ENCODE measurements around the gene STK32C.
"Not testable (repeated sequence)": the region's sequence is repeated elsewhere in the genome, so short reads cannot be mapped to it uniquely, and the experiment has no call there.

The STK32C gene

DNA sequence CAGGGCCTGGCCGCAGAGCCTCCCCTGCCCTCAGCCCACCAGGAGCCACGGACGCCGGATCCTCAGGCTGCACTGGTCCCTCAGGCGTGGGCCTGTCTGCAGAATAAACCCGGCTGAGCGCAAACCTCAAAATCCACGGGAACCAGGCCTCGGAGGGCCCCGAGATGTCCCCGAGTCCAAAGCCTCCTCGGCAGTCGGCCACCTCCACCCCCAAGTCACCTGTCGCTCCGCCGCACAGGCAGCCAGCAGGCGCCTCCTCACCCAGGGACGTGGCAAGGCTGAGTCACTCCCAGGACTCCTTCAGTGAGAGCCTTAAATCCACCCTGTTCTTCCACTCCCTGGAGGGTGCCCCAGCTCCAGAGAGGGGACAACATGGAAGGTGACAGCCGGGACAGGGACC is 33.2 kb downstream of the STK32C start:
- Histone ChIP-seq H3K36me3 (ENCODE audit: insufficient read depth, low read length) (no peaks in the 10 kb centered on the region), H3K9ac (ENCODE audit: low read depth, low read length) (no peak overlapping the region), H3K4me3 (ENCODE audit: low read length) (no peak overlapping the region), H3K27ac (ENCODE audit: low read depth, low read length) (no peak overlapping the region), H3K9me3 (ENCODE audit: insufficient read depth, low read depth, low read length) (no peaks in the 10 kb centered on the region), H3K4me1 (ENCODE audit: insufficient read depth, low read length) (no peaks in the 10 kb centered on the region), H3K27me3 (ENCODE audit: insufficient read depth, low read length) (no peaks in the 10 kb centered on the region)
- 95% methylated on average over 19 of the region's 19 CpGs for WGBS

DNA sequence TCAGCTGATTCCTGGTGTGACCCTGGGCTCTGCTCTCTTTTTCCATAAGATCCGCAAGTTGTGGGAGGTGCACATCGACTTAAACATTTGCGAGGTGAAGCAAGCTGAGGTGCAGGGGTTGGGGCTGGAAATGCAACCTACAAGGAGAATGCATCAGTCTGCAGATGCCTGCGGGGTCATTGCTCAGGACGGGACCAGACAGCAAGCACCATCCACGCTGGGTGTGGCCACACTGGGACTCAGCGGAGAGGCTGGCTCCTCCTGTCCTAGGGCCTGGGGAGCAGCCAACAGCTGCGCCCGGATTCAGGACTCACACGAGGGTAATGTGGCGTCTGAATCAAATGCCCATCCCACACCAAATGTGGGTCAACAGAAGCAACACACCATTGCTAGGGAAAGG is 33.8 kb downstream of the STK32C start:
- H3K27ac ChIP-seq (ENCODE audit: low read depth, low read length) = no peak overlapping the region
- no peaks in the 10 kb centered on the region for H3K9me3 ChIP-seq (ENCODE audit: insufficient read depth, low read depth, low read length)
- no peaks in the 10 kb centered on the region for H3K4me1 ChIP-seq (ENCODE audit: insufficient read depth, low read length)
- 91% methylated on average over 11 of the region's 11 CpGs for WGBS
- H3K36me3 ChIP-seq (ENCODE audit: insufficient read depth, low read length) = no peaks in the 10 kb centered on the region
- H3K27me3 ChIP-seq (ENCODE audit: insufficient read depth, low read length) = no peaks in the 10 kb centered on the region
- no peak overlapping the region for H3K9ac ChIP-seq (ENCODE audit: low read depth, low read length)
- H3K4me3 ChIP-seq (ENCODE audit: low read length) = no peak overlapping the region

DNA sequence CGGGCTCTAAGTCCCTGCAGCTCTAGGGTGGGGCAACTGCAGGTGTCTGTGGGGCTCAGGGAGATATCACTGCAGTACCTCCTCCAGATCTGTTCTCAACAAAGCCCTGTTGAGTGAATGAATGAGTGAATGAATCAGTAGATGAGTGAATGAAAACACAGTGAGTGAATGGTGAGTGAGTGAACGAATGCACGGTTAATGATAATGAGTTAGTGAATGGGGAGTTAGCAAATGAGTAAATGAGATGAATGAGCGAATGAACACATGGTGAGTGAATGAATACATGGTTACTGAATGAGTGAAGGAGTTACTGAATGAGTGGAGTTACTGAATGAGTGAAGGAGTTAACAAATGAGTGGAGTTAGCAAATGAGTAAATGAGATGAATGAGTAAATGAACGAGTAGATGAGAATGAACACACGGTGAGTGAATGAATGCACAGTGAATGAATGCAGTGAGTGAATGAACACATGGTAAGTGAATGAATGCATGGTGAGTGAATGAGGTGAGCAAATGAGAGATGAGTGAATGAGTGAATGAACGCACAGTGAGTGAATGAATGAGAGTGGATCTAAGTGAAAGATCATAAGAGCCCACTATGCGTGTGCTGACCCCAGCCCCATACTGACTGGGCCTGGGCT is 34.3 kb downstream of the STK32C start:
- 92% methylated on average over 8 of the region's 8 CpGs for WGBS
- H3K4me1 ChIP-seq (ENCODE audit: insufficient read depth, low read length) = no peaks in the 10 kb centered on the region

DNA sequence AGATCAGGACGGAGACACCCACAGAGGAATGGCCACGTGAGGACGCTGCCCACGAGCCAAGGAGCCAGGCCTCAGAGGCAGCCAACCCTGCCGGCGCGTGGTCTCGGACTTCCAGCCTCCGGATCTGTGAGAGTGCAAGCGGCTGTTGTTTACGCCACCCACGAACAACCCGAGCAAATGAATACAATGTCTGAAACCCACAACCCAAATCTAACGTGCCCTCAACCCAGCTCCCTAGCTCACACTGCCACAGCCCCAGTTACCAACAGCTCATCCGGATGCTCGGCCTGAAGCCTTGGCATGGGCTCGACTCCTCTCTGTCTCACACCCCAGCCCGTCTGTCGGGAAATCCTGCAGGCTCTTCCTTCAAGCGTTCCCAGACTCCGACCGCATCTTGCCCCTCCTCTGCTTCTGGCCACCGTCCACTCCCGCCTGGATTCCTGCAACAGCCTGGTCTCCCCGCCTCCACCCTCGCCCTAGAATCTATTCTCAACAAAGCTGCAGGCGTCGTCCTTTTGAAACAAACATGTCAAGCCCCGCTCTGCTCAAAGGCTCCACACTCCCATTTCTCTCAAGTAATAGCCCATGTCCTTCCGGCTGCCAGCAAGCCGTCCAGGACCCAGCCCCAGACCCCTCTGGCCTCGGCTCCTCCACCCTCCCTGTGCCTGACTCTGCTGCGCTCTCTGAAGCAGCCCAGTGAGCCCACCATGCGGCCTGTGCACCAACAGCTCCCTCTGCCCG is 35.3 kb downstream of the STK32C start:
- H3K27ac ChIP-seq (ENCODE audit: low read depth, low read length) = no peak overlapping the region
- no peaks in the 10 kb centered on the region for H3K27me3 ChIP-seq (ENCODE audit: insufficient read depth, low read length)
- no peaks in the 10 kb centered on the region for H3K36me3 ChIP-seq (ENCODE audit: insufficient read depth, low read length)
- 90% methylated on average over 35 of the region's 35 CpGs for WGBS
- H3K9me3 ChIP-seq (ENCODE audit: insufficient read depth, low read depth, low read length) = no peaks in the 10 kb centered on the region
- no peak overlapping the region for H3K9ac ChIP-seq (ENCODE audit: low read depth, low read length)
- H3K4me1 ChIP-seq (ENCODE audit: insufficient read depth, low read length) = no peaks in the 10 kb centered on the region
- H3K4me3 ChIP-seq (ENCODE audit: low read length) = no peak overlapping the region

More for the DNA sequence above, 34.3 kb downstream of the STK32C start:
- no peak overlapping the region for H3K9ac ChIP-seq (ENCODE audit: low read depth, low read length)
- no peak overlapping the region for H3K4me3 ChIP-seq (ENCODE audit: low read length)
- H3K27me3 ChIP-seq (ENCODE audit: insufficient read depth, low read length) = no peaks in the 10 kb centered on the region
- H3K9me3 ChIP-seq (ENCODE audit: insufficient read depth, low read depth, low read length) = no peaks in the 10 kb centered on the region
- H3K36me3 ChIP-seq (ENCODE audit: insufficient read depth, low read length) = no peaks in the 10 kb centered on the region
- H3K27ac ChIP-seq (ENCODE audit: low read depth, low read length) = no peak overlapping the region

DNA sequence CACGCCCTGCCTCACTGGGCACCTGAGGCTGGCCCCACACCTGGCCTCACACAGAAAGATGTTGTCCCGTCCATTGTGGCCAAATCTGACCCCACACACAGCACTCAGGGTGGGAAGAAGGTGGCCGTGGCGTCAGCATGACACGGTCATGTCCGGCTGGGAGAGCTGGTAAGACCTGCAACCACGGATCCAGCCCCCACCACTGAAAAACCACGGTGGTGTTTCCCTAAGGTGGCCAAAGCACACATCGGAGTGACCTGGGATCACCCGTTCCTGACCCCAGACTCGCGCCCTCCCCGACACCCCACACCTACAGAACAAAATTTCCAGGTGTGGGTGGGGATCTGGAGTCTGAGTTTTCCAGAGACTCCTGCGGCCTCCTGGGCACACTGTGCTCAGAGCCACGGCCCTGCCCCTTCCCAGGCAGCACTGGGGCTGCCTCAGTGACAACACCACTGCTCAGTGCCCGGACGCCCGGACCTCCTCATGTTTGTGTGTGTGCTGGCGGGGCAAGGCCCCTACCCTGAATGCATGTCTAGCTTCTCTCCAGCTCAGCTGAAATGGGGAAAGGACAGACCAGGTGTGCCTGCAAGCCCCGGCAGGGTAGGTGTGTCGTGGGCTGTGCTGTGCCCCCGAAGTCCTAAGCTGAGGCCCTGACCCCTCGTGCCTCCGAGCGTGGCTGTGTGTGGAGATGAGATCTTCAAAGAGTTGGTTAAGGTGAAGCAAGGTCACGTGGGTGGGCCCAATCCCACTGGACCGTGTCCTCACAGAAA is 36.1 kb downstream of the STK32C start:
- Histone ChIP-seq H3K9me3 (ENCODE audit: insufficient read depth, low read depth, low read length) (no peaks in the 10 kb centered on the region), H3K9ac (ENCODE audit: low read depth, low read length) (no peak overlapping the region), H3K27ac (ENCODE audit: low read depth, low read length) (no peak overlapping the region), H3K4me3 (ENCODE audit: low read length) (no peak overlapping the region), H3K4me1 (ENCODE audit: insufficient read depth, low read length) (no peaks in the 10 kb centered on the region), H3K36me3 (ENCODE audit: insufficient read depth, low read length) (no peaks in the 10 kb centered on the region), H3K27me3 (ENCODE audit: insufficient read depth, low read length) (no peaks in the 10 kb centered on the region)
- WGBS = 88% methylated on average over 23 of the region's 27 CpGs

DNA sequence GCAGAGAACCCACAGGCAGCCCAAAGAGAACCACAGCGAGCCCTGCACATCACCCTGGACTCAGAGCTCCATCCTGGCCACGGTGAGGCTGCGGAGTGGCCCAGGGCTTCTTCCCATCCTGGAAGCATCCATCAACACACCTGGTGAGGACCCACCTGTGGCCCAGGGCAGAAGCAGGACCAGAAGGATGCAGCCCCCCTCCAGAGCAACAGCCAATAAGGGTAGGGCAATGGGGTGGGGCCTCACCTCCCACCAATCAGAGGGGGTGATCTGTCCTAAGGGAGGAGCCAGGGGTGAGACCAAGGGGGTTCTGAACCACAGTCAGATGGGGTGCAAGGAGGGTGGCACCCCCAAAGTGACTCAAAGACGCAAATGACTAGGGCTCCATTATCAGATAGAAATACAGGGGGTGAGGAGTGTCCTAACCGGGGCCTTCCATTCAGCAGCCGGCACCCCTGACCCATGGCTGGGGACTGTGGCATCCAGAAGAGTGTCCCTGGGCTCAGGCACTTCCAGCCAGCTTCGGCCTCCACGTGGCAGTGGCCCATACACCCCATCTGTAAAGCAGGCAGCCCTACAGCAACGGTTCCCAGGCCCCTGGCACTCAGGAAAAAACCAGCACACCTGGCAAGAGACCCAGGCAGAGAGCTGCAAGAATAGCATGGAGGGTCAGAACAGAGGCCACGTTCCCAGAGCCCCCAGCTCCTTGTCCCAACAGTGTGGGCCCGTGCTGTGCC is 36.9 kb downstream of the STK32C start:
- Histone ChIP-seq H3K27ac (ENCODE audit: low read depth, low read length) (no peak overlapping the region), H3K9me3 (ENCODE audit: insufficient read depth, low read depth, low read length) (no peaks in the 10 kb centered on the region), H3K9ac (ENCODE audit: low read depth, low read length) (no peak overlapping the region), H3K27me3 (ENCODE audit: insufficient read depth, low read length) (no peaks in the 10 kb centered on the region), H3K4me3 (ENCODE audit: low read length) (no peak overlapping the region), H3K36me3 (ENCODE audit: insufficient read depth, low read length) (no peaks in the 10 kb centered on the region), H3K4me1 (ENCODE audit: insufficient read depth, low read length) (no peaks in the 10 kb centered on the region)
- WGBS = 90% methylated on average over 11 of the region's 11 CpGs

DNA sequence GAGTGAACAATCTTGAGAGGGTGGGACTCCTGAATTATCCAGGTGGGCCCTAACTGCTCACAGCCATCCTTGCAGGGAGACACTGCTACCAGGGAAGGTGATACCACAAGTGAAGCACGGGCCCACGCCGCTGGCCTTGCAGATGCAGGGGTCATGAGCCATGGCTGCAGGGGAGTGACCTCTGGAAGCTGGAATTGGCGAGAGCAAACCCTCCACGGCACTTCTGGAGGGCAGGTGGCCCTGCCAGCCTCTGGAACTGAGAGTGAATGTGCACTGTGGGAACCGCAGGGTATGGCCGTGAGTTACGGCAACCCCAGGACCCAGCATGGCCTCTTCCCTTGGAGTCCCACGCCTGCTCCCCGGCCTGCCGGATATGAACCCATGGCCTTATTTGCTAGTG is 37.5 kb downstream of the STK32C start:
- no peaks in the 10 kb centered on the region for H3K4me1 ChIP-seq (ENCODE audit: insufficient read depth, low read length)
- no peaks in the 10 kb centered on the region for H3K27me3 ChIP-seq (ENCODE audit: insufficient read depth, low read length)
- H3K4me3 ChIP-seq (ENCODE audit: low read length) = no peak overlapping the region
- no peaks in the 10 kb centered on the region for H3K9me3 ChIP-seq (ENCODE audit: insufficient read depth, low read depth, low read length)
- no peak overlapping the region for H3K9ac ChIP-seq (ENCODE audit: low read depth, low read length)
- WGBS = 93% methylated on average over 11 of the region's 11 CpGs
- no peak overlapping the region for H3K27ac ChIP-seq (ENCODE audit: low read depth, low read length)
- no peaks in the 10 kb centered on the region for H3K36me3 ChIP-seq (ENCODE audit: insufficient read depth, low read length)

DNA sequence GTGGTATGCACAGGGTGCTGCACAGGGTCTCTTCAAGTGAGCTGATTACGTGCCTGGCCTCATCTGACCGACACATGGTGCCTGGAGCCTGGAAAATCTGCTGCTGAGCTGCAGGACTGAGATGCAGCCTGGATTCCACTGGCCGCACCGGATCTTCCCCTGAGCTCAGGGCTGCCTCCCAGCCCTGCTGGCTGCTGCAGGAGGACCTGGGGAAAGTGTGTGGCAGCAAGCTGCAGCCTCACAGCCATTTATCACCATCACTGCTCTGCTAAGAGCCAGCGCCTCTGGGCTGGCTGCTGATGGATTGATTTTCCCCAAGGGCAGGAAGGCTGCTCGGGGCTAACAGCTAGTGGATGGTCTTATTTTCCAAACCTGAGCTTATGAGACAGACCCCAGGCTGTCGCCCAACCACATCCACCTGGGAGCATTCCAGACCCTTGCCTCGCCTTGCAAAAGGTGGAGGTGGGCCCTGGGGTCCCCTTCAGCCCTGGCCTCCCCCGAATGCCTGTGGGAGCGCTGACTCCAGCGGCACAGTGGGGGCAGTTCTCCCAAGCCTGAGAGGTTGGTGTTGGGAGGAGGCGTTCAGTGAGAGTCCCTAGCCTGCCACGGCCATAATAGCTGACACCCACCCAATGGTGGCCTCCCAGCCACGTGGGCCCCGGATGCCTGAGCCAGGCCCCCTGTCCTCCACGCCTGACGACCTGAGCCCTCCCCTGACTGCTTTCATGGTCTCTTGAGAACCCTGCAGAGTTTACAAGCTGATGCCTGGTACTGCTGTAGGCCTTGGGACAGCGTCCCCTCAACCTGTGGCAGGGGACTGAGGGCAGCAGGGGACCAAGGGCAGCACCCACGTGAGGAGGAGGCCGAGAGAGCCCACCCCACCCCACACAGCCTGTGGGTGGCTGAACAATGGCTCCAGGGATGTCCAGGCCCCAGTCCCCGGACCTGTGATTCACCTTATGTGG is 38.2 kb downstream of the STK32C start:
- no peak overlapping the region for H3K9ac ChIP-seq (ENCODE audit: low read depth, low read length)
- H3K27me3 ChIP-seq (ENCODE audit: insufficient read depth, low read length) = no peaks in the 10 kb centered on the region
- no peak overlapping the region for H3K4me3 ChIP-seq (ENCODE audit: low read length)
- H3K9me3 ChIP-seq (ENCODE audit: insufficient read depth, low read depth, low read length) = no peaks in the 10 kb centered on the region
- no peak overlapping the region for H3K27ac ChIP-seq (ENCODE audit: low read depth, low read length)
- 91% methylated on average over 21 of the region's 21 CpGs for WGBS
- no peaks in the 10 kb centered on the region for H3K4me1 ChIP-seq (ENCODE audit: insufficient read depth, low read length)
- no peaks in the 10 kb centered on the region for H3K36me3 ChIP-seq (ENCODE audit: insufficient read depth, low read length)

DNA sequence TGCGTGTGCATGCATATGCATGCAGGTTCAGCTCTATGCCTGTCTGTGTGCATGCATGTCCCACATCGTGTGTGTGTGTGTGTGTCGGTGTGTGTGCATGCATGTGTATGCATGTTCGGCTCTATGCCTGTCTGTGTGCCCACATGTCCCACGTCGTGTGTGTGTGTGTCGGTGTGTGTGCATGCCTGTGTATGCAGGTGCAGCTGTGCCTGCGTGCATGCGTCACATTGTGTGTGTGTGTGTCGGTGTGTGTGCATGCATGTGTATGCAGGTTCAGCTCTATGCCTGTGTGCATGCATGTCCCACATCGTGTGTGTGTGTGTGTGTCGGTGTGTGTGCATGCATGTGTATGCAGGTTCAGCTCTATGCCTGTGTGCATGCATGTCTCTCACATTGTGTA is 39.8 kb downstream of the STK32C start:
- 91% methylated on average over 12 of the region's 12 CpGs for WGBS

DNA sequence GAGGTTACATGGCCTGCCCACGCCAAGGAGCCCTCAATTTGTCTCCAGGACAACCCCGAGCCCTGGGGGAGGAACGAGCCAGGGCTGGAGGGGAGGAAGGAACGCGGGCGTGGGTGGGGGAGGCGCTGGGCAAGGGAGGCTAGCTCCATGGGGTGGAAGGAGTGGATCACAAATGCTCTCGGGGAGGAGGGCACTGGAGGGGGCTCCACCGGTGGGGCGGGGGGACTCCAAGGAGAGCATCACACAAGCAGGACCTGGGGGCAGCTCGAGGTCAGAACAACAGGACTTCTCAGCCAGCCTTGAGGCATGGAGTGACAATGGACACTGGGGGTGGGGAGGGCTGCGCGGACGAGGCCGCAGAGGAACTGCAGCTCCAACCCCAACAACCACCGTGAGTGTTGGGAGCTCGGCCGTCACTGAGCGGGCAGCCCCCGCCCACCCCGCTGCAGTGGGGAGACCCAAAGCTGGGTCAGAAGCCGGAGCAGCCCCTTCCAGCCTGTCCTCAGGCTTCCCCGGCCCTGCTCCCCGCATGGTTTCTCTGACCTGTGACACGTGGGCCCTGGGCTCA is 41.1 kb downstream of the STK32C start:
- 72% methylated on average over 24 of the region's 25 CpGs for WGBS

More for the DNA sequence above, 39.8 kb downstream of the STK32C start:
- not testable (repeated sequence) for H3K4me1 ChIP-seq (ENCODE audit: insufficient read depth, low read length); H3K4me3 ChIP-seq (ENCODE audit: low read length); H3K36me3 ChIP-seq (ENCODE audit: insufficient read depth, low read length); H3K9me3 ChIP-seq (ENCODE audit: insufficient read depth, low read depth, low read length); H3K9ac ChIP-seq (ENCODE audit: low read depth, low read length); H3K27ac ChIP-seq (ENCODE audit: low read depth, low read length); H3K27me3 ChIP-seq (ENCODE audit: insufficient read depth, low read length)

More for the DNA sequence above, 41.1 kb downstream of the STK32C start:
- Histone ChIP-seq H3K4me1 (ENCODE audit: insufficient read depth, low read length) (no peaks in the 10 kb centered on the region), H3K27ac (ENCODE audit: low read depth, low read length) (no peak overlapping the region), H3K9me3 (ENCODE audit: insufficient read depth, low read depth, low read length) (no peaks in the 10 kb centered on the region), H3K36me3 (ENCODE audit: insufficient read depth, low read length) (no peaks in the 10 kb centered on the region), H3K4me3 (ENCODE audit: low read length) (no peak overlapping the region), H3K27me3 (ENCODE audit: insufficient read depth, low read length) (no peaks in the 10 kb centered on the region), H3K9ac (ENCODE audit: low read depth, low read length) (no peak overlapping the region)
